Measurements from ENCODE around the gene SPATA31A7. TPM values are rescaled to one million over a fixed set of nuclear protein-coding genes. Genes with fewer than 3 reads are reported as not detected.
"Not testable (repeated sequence)": the region's sequence is repeated elsewhere in the genome, so short reads cannot be mapped to it uniquely, and the experiment has no call there.

The SPATA31A7 gene
- not detected in 2 replicates for polyA plus RNA-seq (2011; rRNA removed)
- not detected in 2 replicates for polyA minus RNA-seq (2011; rRNA and poly(A)+ RNA removed)

GRCh38 chr9:61189736-61190135, at the start of gene SPATA31A7:
TSS of gene SPATA31A7 (plus strand) at chr9:61190036. CDS start at chr9:61190065, 29 bp downstream.
- H3K27me3 ChIP-seq (ENCODE audit: control insufficient read depth, insufficient read depth, low read length); DNase-seq (ENCODE audit: low read depth); H3K36me3 ChIP-seq (ENCODE audit: control insufficient read depth, insufficient read depth, low read length); POLR2A ChIA-PET; CTCF ChIA-PET; H3K4me3 ChIP-seq (ENCODE audit: low read depth, low read length): not testable (repeated sequence)

GRCh38 chr9:61226438-61226837, 36.6 kb downstream of the SPATA31A7 start:
- CTCF ChIA-PET; H3K27me3 ChIP-seq (ENCODE audit: control insufficient read depth, insufficient read depth, low read length); H3K4me3 ChIP-seq (ENCODE audit: low read depth, low read length); DNase-seq (ENCODE audit: low read depth); POLR2A ChIA-PET; H3K36me3 ChIP-seq (ENCODE audit: control insufficient read depth, insufficient read depth, low read length): not testable (repeated sequence)

Small RNA genes within 50 kb of the gene (small RNA-seq; reads per million reads assigned to genes)
- not detected for gene BX005040.2 (ENCODE audit: insufficient read length, low read depth, low replicate concordance)
